NOMO-1 (cell line): ENCODE data around the gene LDLRAD4.
"Not testable (repeated sequence)": the region's sequence is repeated elsewhere in the genome, so short reads cannot be mapped to it uniquely, and the experiment has no call there.

Experiments
- DNase-seq, 2 experiments: peaks; one replicate each; lab custom pipeline; 2025; ENCODE audit not compliant: unreplicated experiment in 2 of 2; lab: John Stamatoyannopoulos, UW

The LDLRAD4 gene

GRCh38 chr18:13676471-13676870 is 457.9 kb downstream of the LDLRAD4 start:
- DNase-seq = no peak

- not testable (repeated sequence) for DNase-seq
Observed at GRCh38 chr18:13677350-13677749, 458.8 kb downstream of the LDLRAD4 start.

GRCh38 chr18:13680612-13681011 is 462.1 kb downstream of the LDLRAD4 start:
- no peak for DNase-seq

GRCh38 chr18:13681701-13682100 is 463.1 kb downstream of the LDLRAD4 start:
- no peak for DNase-seq

GRCh38 chr18:13684546-13684945 is 466.0 kb downstream of the LDLRAD4 start:
- DNase-seq = no peak

- DNase-seq = no peak
Observed at GRCh38 chr18:13688191-13689136, 469.9 kb downstream of the LDLRAD4 start.

- not testable (repeated sequence) for DNase-seq
Observed at GRCh38 chr18:13690060-13690459, 471.5 kb downstream of the LDLRAD4 start.

- DNase-seq = not testable (repeated sequence)
Observed at GRCh38 chr18:13695337-13695736, 476.8 kb downstream of the LDLRAD4 start.

- DNase-seq = no peak
Observed at GRCh38 chr18:13696961-13697360, 478.4 kb downstream of the LDLRAD4 start.

GRCh38 chr18:13700153-13700552 is 481.6 kb downstream of the LDLRAD4 start:
- no peak for DNase-seq
